ENCODE results near the gene ZNF732.

- TF ChIP-seq CTCF (IDR thresholded peaks at IDR 0.05): no peak
- no peak for TF ChIP-seq EP300 (IDR thresholded peaks at IDR 0.05; ENCODE audit: low read depth)
- no peak for TF ChIP-seq POLR2A (IDR thresholded peaks at IDR 0.05)
- TF ChIP-seq POLR2AphosphoS5 (IDR thresholded peaks at IDR 0.05): no peak
Measured at GRCh38 chr4:336893-337142, 31.5 kb upstream of the ZNF732 start.

All from transverse colon (tissue), 4 donors.